ENCODE measurements around the gene AFG3L2.
A peak's percentile ranks its signal among the peaks of the same experiment; 100 is the strongest.

Gene AFG3L2

DNA sequence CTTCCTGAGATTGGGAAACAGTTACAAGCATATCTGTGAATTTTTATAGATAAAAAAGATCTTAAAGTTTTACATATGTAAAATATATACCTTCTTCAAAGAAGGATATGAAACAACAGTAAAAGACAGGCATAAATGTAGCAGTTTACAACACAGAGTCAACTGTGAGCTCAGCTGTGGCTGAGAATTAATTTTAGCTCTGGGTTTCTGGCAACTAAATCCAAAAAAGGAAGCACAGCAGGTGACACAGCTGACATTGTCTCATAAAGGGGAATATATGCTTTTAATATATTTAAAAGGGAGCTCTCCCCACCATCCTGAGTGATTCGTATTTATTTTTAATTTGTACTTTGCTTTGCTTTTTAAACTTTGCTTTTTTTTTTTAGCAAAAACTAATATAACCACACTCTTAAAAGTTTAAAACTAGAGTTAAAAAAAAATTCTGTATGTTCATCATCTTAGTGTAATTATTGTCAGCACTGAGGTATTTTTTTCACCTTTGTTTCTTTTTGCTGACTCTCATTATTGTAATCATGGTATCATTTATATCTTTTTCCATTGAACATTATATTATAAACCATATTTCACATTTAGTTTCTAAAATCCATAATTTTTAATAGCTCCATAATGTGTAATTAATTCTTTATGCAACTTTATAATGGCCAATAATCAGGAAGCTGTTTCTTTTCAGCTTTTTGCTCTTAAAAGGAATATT, 62.3 kb downstream of the AFG3L2 start:
- TF ChIP-seq, protein P1, sequence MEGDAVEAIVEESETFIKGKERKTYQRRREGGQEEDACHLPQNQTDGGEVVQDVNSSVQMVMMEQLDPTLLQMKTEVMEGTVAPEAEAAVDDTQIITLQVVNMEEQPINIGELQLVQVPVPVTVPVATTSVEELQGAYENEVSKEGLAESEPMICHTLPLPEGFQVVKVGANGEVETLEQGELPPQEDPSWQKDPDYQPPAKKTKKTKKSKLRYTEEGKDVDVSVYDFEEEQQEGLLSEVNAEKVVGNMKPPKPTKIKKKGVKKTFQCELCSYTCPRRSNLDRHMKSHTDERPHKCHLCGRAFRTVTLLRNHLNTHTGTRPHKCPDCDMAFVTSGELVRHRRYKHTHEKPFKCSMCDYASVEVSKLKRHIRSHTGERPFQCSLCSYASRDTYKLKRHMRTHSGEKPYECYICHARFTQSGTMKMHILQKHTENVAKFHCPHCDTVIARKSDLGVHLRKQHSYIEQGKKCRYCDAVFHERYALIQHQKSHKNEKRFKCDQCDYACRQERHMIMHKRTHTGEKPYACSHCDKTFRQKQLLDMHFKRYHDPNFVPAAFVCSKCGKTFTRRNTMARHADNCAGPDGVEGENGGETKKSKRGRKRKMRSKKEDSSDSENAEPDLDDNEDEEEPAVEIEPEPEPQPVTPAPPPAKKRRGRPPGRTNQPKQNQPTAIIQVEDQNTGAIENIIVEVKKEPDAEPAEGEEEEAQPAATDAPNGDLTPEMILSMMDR (IDR thresholded peaks at IDR 0.05; ENCODE audit: control insufficient read depth, insufficient read depth, low read depth, low read length, missing control alignments) = no peak
- no peak for DNase-seq (ENCODE audit: low read depth)
- no peak overlapping the region for H3K4me3 ChIP-seq (ENCODE audit: control insufficient read depth, low read depth, low read length)

DNA sequence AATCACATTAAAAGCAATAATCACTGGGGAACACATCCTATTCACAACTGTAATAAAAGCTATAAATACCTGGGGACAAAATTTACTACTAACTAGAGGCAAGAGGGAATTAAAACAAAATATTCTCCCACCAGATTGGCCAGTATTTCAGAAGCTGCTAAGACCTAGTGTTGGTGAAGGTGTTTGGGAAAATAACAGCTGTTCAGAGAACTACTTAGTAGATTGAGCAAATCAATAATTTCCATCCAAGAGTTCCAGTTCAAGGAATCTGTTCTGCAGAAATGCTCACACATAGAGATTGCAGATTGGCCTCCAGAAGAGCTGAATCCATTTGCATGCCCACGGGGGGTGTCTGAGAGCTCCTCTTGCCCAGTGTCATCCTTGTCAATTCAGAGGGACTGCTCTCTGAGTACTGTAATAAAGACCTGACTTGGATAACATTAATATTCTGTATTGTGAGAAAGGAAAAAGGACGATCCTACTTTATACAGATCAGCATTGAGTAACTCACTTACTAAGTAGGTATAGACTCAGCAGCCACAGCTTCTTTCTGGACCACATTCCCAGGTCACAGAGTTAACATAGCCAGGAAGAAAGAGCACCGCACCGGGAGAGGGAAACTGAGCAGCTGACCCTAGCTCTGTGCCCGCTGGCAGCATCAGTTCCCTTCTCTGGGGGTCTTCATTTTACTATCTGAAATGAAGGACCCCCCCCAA, 63.3 kb downstream of the AFG3L2 start:
- DNase-seq (ENCODE audit: low read depth) = no peak
- H3K4me3 ChIP-seq (ENCODE audit: control insufficient read depth, low read depth, low read length) = no peak overlapping the region
- TF ChIP-seq, protein P1 (IDR thresholded peaks at IDR 0.05; ENCODE audit: control insufficient read depth, insufficient read depth, low read depth, low read length, missing control alignments) = no peak

DNA sequence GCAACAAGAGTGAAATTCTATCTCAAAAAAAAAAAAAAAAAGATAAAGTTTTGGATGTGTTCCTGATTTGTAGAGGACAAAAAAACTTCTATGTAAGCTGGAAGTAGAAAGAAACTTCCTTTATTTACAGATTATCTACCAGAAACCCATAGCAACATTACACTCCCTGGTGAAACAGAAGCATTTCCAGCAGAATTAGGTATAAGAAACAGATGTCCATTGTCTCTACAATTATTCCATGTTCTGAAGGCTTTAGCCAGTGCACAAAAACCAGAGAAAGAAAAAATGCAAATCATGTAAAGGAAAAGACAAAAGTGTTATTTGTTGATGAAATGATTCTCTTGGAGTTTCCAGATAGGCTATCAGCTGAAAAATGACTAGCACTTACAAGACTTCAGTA, 64.1 kb downstream of the AFG3L2 start:
- H3K4me3 ChIP-seq (ENCODE audit: control insufficient read depth, low read depth, low read length) = no peak overlapping the region
- TF ChIP-seq, protein P1 (IDR thresholded peaks at IDR 0.05; ENCODE audit: control insufficient read depth, insufficient read depth, low read depth, low read length, missing control alignments) = no peak
- DNase-seq (ENCODE audit: low read depth) = no peak

DNA sequence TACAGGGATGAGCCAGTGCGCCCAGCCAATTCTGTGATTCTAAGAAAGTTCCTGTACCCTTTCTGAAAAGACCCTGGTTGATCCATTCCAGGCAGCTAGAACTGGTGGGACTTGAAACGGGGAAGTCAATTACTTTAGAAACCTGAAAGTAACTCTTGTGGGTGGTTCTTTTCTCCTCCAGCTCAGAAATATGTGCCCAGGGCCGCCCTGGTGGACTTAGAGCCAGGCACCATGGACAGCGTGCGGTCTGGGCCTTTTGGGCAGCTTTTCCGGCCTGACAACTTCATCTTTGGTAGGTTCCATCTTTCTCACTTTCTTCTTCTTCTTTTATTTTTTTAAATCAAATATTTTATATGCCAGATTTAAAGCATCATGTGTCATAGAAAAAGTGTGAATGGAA, 66.3 kb downstream of the AFG3L2 start:
- TF ChIP-seq, protein P1 (IDR thresholded peaks at IDR 0.05; ENCODE audit: control insufficient read depth, insufficient read depth, low read depth, low read length, missing control alignments) = no peak
- no peak overlapping the region; the same call in 1 of the 2 replicates for H3K4me3 ChIP-seq (ENCODE audit: control insufficient read depth, low read depth, low read length)
- no peak for DNase-seq (ENCODE audit: low read depth)

DNA sequence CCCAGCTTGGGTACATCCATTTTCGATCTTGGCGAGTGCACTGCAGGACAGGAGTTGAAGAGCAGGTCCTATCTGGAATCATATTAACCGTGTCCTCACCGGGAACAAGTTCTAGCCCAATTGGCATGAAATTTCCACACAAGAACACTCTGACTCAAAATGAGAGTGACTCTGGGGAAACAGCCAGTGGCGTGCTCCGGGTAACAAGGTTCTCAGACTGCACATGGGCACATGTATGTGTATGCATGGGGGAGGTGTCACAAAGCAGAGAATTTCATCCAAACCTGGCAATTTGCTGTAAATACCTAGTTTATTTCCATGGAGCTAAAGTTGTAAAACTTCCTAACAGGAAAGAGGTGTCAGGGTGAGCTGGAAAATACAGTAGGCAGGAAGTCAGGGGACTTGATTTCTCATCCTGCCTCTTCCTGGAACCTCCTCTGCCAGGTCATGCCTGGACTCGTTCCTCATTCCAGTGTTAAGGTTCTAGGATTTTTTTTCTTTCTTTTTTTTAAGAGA, 67.3 kb downstream of the AFG3L2 start:
- peak overlapping the region; percentile 74 for H3K4me3 ChIP-seq (ENCODE audit: control insufficient read depth, low read depth, low read length)
- no peak for DNase-seq (ENCODE audit: low read depth)
- TF ChIP-seq, protein P1 (IDR thresholded peaks at IDR 0.05; ENCODE audit: control insufficient read depth, insufficient read depth, low read depth, low read length, missing control alignments) = no peak

DNA sequence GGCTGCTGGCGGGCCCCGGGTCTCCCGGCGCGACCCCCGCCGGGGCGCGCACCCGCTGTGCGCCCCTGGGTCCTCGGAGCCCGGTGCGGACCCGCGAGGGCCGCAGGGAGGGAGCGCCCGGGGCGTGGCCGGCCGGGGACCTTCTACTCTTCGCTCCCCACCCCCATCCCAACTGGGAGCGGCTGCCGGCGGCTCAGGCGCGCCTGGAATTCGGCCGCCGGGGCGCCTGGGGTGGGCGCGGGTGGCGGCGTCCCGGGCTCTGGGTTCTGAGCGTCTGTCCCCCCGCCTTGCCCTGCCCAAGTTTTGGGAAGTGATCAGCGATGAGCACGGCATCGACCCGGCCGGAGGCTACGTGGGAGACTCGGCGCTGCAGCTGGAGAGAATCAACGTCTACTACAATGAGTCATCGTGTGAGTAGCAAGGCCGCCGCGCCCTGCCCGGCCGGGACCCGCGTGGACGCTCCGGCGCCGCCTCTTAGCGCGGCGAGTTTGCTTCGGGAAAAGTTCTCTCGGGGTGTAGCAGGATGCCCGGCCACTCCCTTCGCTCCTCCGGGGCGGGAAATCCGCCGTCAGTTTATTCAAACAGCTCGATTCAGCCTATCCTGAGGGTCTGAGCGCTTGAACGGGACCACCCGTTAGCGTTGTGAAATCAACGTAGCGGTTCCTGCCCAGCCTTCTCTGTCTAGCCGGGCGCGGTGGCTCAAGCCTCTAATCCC, 68.5 kb downstream of the AFG3L2 start:
- peak overlapping the region; percentile 74 for H3K4me3 ChIP-seq (ENCODE audit: control insufficient read depth, low read depth, low read length)
- TF ChIP-seq, protein P1 (IDR thresholded peaks at IDR 0.05; ENCODE audit: control insufficient read depth, insufficient read depth, low read depth, low read length, missing control alignments) = no peak
- peak; percentile 67 for DNase-seq (ENCODE audit: low read depth)

Data from AG09309 (cell line).